IMR-90 (cell line): ENCODE data around the gene RNF133. TPM values are rescaled to one million over a fixed set of nuclear protein-coding genes. Genes with fewer than 3 reads are reported as not detected.
"Not testable (repeated sequence)": the region's sequence is repeated elsewhere in the genome, so short reads cannot be mapped to it uniquely, and the experiment has no call there.

ENCODE experiments used
- ATAC-seq: fragments of 200-7000 bp; cut with Tn5 transposase; 2 replicates; pipeline ENCODE4 v1.9.1; 2020; ENCODE audit warnings: low read depth, mild to moderate bottlenecking, moderate library complexity
- BruUV-seq: library from RNA; stranded (reverse); fragments of 400-500 nt; replicated peaks from 2 replicates; lab custom pipeline; 2021; lab: Mats Ljungman, UMichigan
- CTCF ChIA-PET: fragments of 300-600 bp; formaldehyde crosslinking; extraction: SDS; loops from one replicate; lab custom pipeline; 2021; ENCODE audit warnings: antibody characterized with exemption; lab: Yijun Ruan, JAX
- POLR2A ChIA-PET: fragments of 300-600 bp; sonication (Branson Sonifier 250); formaldehyde crosslinking; loops from one replicate; lab custom pipeline; 2022; ENCODE audit warnings: antibody characterized with exemption; ENCODE audit not compliant: unreplicated experiment; lab: Charles Lee
- DNase-seq: peaks from one replicate; pipeline ENCODE4 v3.0.0; 2013
- H2AFZ ChIP-seq: replicated peaks from 2 replicates; pipeline ENCODE3; 2013; ENCODE audit warnings: low read length, mild to moderate bottlenecking; ENCODE audit not compliant: poor library complexity
- H2AK5ac ChIP-seq: 2 replicates; pipeline ENCODE4 v1.6.1; 2013; ENCODE audit warnings: low read depth, low read length, inconsistent platforms
- H2AK9ac ChIP-seq: replicated peaks from 2 replicates; pipeline ENCODE3; 2013; ENCODE audit warnings: mild to moderate bottlenecking, low read depth, low read length, moderate library complexity; ENCODE audit not compliant: poor library complexity
- H2BK120ac ChIP-seq: 2 replicates; pipeline ENCODE4 v1.6.1; 2013; ENCODE audit warnings: low read depth, low read length, inconsistent platforms
- H2BK15ac ChIP-seq: 3 replicates; pipeline ENCODE4 v1.6.1; 2013; ENCODE audit warnings: low read depth, low read length, inconsistent platforms
- H2BK20ac ChIP-seq: 2 replicates; pipeline ENCODE4 v1.6.1; 2013; ENCODE audit warnings: low read depth, mild to moderate bottlenecking, inconsistent platforms, low read length, moderate library complexity
- H2BK5ac ChIP-seq: 2 replicates; pipeline ENCODE4 v1.6.1; 2013; ENCODE audit warnings: mild to moderate bottlenecking, low read depth, low read length, inconsistent platforms; ENCODE audit not compliant: poor library complexity, severe bottlenecking
- H3K14ac ChIP-seq: replicated peaks from 2 replicates; pipeline ENCODE4 v1.6.1; 2013; ENCODE audit warnings: low read depth, low read length, inconsistent platforms
- H3K18ac ChIP-seq: 2 replicates; pipeline ENCODE4 v1.6.1; 2013; ENCODE audit warnings: low read depth, low read length, control low read depth
- H3K23ac ChIP-seq: 2 replicates; pipeline ENCODE4 v1.6.1; 2013; ENCODE audit warnings: low read depth, low read length, inconsistent platforms
- H3K27ac ChIP-seq: 2 replicates; pipeline ENCODE4 v1.5.1; 2013; ENCODE audit warnings: mild to moderate bottlenecking, control low read depth, low read length; ENCODE audit not compliant: insufficient read depth
- H3K27me3 ChIP-seq: 2 replicates; pipeline ENCODE4 v1.6.1; 2013; ENCODE audit warnings: low read length; ENCODE audit not compliant: control insufficient read depth, insufficient read depth
- H3K36me3 ChIP-seq: 2 replicates; pipeline ENCODE4 v1.6.1; 2013; ENCODE audit warnings: low read length, mixed read lengths; ENCODE audit not compliant: control insufficient read depth, insufficient read depth
- H3K4ac ChIP-seq: 2 replicates; pipeline ENCODE4 v1.6.1; 2013; ENCODE audit warnings: low read depth, low read length, inconsistent platforms
- H3K4me1 ChIP-seq: 2 replicates; pipeline ENCODE4 v1.6.1; 2013; ENCODE audit warnings: low read length, mixed read lengths; ENCODE audit not compliant: control insufficient read depth, insufficient read depth
- H3K4me2 ChIP-seq: 2 replicates; pipeline ENCODE4 v1.6.1; 2013; ENCODE audit warnings: low read depth, mild to moderate bottlenecking, control low read depth, low read length, moderate library complexity
- H3K4me3 ChIP-seq: 2 replicates; pipeline ENCODE4 v1.5.1; 2013; ENCODE audit warnings: low read depth, mild to moderate bottlenecking, control low read depth, low read length, moderate library complexity; ENCODE audit not compliant: insufficient read depth
- H3K56ac ChIP-seq: 2 replicates; pipeline ENCODE4 v1.6.1; 2013; ENCODE audit warnings: low read length, inconsistent platforms; ENCODE audit not compliant: insufficient read depth; ENCODE audit errors: extremely low read depth
- H3K79me1 ChIP-seq, 2 experiments: 2 replicates each; pipeline ENCODE4 v1.6.1; 2013; ENCODE audit warnings: low read length in 2 of 2, inconsistent platforms in 1 of 2, low read depth in 1 of 2
- H3K9ac ChIP-seq: 2 replicates; pipeline ENCODE4 v1.6.1; 2013; ENCODE audit warnings: low read depth, low read length, control low read depth
- H3K9me1 ChIP-seq: 2 replicates; pipeline ENCODE4 v1.6.1; 2013; ENCODE audit warnings: low read length, inconsistent platforms; ENCODE audit not compliant: insufficient read depth
- H3K9me3 ChIP-seq: 2 replicates; pipeline ENCODE4 v1.6.1; 2013; ENCODE audit warnings: low read length; ENCODE audit not compliant: control insufficient read depth, insufficient read depth
- H4K20me1 ChIP-seq: 2 replicates; pipeline ENCODE4 v1.6.1; 2013; ENCODE audit warnings: low read length, inconsistent platforms; ENCODE audit not compliant: insufficient read depth
- H4K5ac ChIP-seq: 2 replicates; pipeline ENCODE4 v1.6.1; 2013; ENCODE audit warnings: mild to moderate bottlenecking, low read depth, low read length, control low read depth
- H4K8ac ChIP-seq, 2 experiments: 2 replicates each; pipeline ENCODE4 v1.6.1; 2013; ENCODE audit warnings: low read depth in 2 of 2, low read length in 2 of 2, control low read depth in 1 of 2, inconsistent platforms in 1 of 2
- H4K91ac ChIP-seq: 2 replicates; pipeline ENCODE4 v1.6.1; 2013; ENCODE audit warnings: low read depth, low read length, inconsistent platforms; ENCODE audit not compliant: insufficient read depth
- WGBS, 2 experiments: methylation state at CpG; one replicate each; pipeline versions ENCODE4 v1.1.5 to v1.1.7; 2013; ENCODE audit warnings: missing lambda C conversion rate in 2 of 2; ENCODE audit not compliant: insufficient read length in 1 of 2; ENCODE audit errors: extremely low coverage in 2 of 2; 5-methylcytosine and 5-hydroxymethylcytosine counted together
- dilution Hi-C: fragments of 300-500 bp; cut with HindIII; formaldehyde crosslinking; loops from one replicate; pipeline ENCODE4 v1.14.3; 2018; ENCODE audit warnings: low sequenced_read_pairs; ENCODE audit not compliant: unreplicated experiment
- in situ Hi-C: fragments of 300-500 bp; cut with MboI; formaldehyde crosslinking; loops from 3 replicates; pipeline ENCODE4 v1.14.3; 2019; ENCODE audit warnings: low sequenced_read_pairs, inconsistent platforms, mixed read lengths
- intact Hi-C: fragments of 100-400 bp; cut with micrococcal nuclease; formaldehyde crosslinking; loops from 2 replicates; pipeline ENCODE4 v1.10.0; 2022
- polyA plus RNA-seq, 3 experiments: library from polyadenylated mRNA; depleted of rRNA; stranded (reverse); fragments of >200 nt; gene quantifications; 2 replicates each; pipeline ENCODE4 v1.2.3, GENCODE V29; 2012; ENCODE audit warnings: low replicate concordance in 1 of 3
- total RNA-seq: library from RNA; depleted of rRNA; stranded (reverse); fragments of >200 nt; gene quantifications from 2 replicates; pipeline ENCODE4 v1.2.3, GENCODE V29; 2012

RNF133 gene
- total and polyA plus RNA-seq, 2 of the 4 experiments (the other 2 are of a cell fraction) = not detected

DNA sequence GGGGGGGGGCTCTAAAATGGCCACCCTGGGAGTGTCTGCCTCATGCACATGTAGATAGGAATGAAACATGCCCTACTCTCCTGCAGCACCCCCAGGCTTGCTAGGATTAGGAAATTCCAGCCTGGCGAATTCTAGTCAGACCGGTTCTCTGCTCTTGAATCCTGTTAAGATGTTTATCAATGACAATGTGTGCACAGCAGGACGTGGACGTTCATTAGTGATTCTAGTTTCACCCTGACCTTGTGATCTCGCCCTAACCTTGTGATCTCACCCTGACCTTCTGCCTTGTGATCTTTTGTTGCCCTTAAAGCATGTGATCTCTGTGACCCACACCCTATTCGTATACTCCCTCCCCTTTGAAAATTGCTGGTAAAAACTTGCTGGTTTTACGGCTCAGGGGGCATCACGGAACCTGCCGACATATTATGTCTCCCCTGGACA lies 19.6 kb downstream of the RNF133 start:
- intact Hi-C loops, H3K36me3 ChIP-seq, H2BK20ac ChIP-seq, H2BK15ac ChIP-seq, H3K4me3 ChIP-seq, DNase-seq, H2AFZ ChIP-seq, H3K4me1 ChIP-seq, H4K20me1 ChIP-seq, H3K79me1 ChIP-seq, dilution Hi-C loops, H4K91ac ChIP-seq, H3K27ac ChIP-seq, H4K8ac ChIP-seq, H3K14ac ChIP-seq, H3K23ac ChIP-seq, H3K9me1 ChIP-seq, H2AK9ac ChIP-seq, H3K56ac ChIP-seq, H2BK5ac ChIP-seq, H3K4ac ChIP-seq, H3K9ac ChIP-seq, H3K18ac ChIP-seq, H2BK120ac ChIP-seq, H3K4me2 ChIP-seq, H3K27me3 ChIP-seq, ATAC-seq, CTCF ChIA-PET, POLR2A ChIA-PET, BruUV-seq, H2AK5ac ChIP-seq, H4K5ac ChIP-seq, in situ Hi-C loops: not testable (repeated sequence)
- 76% methylated on average over 2 of the region's 9 CpGs; no CpG with 5 or more reads in 1 of the 2 experiments for WGBS, 2 experiments
- peaks cover 11% of the 10 kb centered on the region for H3K9me3 ChIP-seq
